GM18907 (cell line): ENCODE results near the gene TIMM13.
A peak's percentile ranks its signal among the peaks of the same experiment; 100 is the strongest.
"Not testable (repeated sequence)": the region's sequence is repeated elsewhere in the genome, so short reads cannot be mapped to it uniquely, and the experiment has no call there.

Source experiments
- ATAC-seq: cut with Tn5 transposase; IDR thresholded peaks from one replicate; pipeline ENCODE4 v1.9.1; 2021; ENCODE audit warnings: mild to moderate bottlenecking, moderate library complexity; ENCODE audit not compliant: unreplicated experiment

TIMM13 gene

DNA sequence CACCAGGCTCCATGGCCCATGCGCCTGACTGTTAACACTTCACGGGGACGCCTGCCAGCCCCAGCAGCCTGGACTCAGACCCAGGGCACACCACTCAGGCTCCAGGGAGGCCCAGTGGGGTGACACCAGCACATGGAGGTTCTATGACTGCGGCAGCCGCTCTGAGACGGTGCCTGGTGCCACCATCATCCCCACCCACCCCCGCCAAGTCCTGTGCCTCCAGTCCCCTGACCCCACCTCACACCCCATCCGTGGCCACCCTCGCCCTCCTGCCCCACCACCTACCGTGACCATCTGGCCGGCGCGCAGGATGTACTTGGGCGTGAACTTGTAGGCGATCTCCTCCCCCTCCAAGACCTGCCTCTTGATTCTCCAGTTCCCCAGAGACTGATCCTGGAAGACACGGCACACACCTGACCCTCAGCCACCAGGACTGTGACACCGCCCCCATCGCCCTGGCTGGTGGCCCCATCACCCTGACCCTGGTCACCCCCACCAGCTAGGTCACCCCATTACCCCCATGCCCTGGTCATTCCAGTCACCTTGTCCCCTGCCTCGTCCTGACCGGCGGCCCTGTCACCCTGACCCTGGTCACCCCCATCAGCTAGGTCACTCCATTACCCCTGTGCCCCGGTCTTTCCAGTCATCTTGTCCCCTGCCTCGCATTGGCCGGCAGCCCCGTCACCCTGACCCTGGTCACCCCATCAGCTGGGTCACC lies 4.9 kb upstream of the TIMM13 start:
- ATAC-seq, result no peak

DNA sequence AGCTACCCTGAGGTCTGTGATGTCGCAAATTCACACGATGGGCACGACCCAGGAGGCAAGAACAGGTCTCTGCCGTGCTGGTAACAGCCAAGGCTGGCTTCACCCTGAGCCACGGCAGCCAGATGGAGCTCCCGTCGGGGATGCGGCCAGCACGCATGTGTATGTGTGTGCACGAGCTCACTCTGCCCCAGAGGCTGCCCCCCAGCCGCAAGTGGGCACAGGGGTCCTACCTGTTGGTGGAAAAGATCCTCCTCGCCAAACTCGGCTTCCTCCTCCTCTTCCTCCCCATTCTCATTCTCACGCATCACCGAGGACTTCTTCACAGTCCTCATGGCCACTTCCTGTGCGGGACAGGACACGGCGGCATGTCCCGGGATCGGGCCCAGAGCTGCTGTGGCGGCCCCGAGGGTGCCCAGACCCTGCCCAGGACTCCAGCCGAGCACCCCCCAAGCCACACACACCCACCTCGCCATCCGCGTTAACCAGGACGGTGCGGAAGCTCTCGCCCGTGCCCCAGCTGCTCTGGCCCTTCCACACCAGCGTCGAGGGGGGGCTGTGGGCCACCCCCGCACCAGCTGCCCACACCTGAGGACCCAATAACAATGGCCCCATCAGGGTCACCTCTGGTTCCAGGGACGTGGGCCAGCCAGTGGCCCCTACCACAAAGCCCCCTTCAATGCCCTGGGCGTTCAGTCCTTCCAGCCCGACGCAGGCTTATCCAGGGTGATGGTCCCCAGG lies 4.1 kb upstream of the TIMM13 start:
- no peak for ATAC-seq

DNA sequence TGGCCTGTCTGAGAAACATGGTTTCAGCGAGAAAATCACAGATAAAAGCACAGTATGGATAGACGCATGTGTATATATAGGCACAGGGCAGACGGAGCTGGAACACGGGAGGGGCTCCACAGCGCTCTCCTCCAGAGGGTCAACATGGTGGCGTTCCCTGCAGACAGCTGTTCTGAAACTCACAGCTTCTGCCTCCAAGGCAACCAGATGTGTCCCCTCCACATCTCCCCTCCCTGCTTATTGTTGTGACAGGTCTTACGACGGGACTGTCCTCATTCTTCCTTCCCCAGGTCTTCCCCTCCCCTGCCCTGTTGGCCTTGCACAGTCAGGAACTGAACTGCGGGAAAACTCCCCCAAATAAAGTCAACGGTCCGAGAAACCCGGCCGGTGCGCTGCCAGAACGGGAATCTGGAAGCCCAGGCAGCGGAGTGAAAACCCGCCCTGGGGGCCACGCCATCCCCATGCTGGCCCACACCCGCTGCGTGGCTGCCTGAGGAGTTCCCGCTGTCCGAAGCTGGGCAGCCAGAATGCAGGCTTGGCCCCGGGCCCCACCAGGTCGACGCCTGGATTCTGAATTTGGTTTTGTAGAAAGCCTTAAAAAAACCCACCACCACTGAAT lies 2.6 kb upstream of the TIMM13 start:
- no peak for ATAC-seq

DNA sequence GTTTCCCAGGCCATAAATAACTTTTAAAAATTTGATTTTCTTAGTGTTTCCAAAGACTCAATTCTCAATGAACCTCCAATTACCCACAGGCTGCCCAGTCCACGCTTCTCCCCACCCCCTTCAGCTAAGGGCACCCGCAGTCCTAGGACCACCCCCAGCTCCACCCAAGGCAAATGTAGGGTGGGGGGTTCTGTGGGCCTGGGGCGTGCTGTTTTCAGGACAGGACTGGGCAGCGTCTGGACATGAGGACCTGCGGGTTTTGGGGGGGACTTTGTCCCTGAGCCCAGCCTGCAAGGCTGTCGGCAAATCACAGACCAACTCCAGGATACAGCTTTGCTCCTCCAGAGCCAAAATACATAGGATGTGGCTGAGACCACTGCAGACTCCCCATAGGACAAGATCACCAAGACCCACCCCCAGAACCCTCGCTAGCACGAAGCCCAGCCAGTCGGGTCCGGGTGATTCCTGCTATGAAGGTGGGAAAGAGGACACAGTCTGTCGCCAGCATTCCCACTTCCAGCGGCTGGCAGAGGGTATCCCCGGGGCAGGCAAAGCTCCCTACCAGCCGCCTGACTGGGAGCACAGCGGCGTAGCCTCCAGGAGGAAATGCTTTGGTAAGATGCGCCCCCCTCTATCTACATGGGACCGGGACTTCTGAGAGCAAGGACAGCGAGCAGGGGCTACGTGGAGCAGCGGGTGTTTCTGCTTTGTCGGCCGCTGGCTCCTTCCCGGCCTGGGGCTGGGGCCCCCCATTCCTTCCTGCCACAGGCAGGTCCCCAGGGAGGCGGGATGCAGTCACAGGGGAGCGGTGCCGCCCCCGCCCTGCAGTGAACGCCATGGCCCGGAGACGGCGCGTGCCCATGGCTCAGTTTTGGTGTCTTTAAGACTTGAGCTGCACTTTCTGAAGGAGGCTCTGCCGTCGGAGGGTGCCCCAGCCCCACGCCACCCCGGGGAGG lies 1.6 kb upstream of the TIMM13 start:
- no peak for ATAC-seq

DNA sequence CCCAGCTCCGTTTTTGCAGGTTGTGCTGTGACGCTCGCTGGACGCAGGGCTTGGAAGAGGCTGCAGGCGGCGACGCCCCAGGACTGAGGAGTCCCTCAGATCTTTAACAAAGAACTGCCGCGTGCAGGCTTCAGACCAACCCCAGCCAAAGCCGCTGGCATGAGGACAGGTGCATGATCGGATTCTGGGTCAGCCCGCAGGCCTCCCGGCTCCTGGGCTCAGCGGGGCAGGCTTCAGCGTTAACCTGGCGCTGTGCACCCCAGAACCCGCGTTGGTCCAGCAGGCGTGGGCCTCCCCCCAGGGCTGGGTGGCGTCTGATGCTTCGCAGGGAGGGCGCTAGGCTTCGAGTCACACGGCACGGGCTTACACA lies 920 bp upstream of the TIMM13 start:
- ATAC-seq, result no peak

DNA sequence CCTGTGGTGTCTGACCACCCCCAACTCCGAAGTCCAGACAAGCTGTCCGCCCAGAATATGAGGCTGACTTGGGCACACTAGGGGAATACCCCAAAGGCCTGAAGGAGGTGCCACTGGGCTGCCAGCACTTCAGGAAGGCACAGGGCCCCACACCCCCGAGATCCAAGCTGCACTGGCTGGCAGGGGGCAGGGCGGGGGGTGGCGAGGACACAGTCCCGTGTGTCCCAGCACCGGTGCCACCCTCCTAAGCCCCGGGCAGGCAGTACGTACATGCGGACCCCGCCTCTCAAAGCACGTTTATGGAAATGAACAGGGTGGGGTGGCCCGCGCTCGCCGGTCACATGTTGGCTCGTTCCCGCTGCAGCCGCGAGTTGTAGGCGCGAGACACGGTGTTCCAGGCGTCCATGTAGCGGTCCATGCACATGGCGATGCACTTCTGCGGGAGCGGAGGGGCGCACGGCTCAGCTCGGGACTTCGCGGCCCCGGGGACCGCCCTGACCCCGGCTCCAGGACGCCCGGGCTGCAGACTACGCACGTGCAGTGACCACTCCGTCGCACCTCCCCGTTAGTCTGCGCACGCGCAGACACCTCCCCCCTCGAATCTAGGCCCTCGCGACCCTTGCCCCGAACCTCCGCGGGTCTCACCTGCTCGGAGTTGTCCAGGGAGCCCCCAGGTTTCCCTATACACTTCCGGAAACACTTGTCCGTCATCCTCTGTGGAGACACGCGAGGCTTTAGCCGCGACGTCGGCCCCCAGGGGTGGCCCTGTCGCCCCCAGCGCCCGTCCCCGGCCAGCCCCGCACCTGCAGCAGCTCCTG lies 566 bp downstream of the TIMM13 start:
- peak; percentile 6 for ATAC-seq

DNA sequence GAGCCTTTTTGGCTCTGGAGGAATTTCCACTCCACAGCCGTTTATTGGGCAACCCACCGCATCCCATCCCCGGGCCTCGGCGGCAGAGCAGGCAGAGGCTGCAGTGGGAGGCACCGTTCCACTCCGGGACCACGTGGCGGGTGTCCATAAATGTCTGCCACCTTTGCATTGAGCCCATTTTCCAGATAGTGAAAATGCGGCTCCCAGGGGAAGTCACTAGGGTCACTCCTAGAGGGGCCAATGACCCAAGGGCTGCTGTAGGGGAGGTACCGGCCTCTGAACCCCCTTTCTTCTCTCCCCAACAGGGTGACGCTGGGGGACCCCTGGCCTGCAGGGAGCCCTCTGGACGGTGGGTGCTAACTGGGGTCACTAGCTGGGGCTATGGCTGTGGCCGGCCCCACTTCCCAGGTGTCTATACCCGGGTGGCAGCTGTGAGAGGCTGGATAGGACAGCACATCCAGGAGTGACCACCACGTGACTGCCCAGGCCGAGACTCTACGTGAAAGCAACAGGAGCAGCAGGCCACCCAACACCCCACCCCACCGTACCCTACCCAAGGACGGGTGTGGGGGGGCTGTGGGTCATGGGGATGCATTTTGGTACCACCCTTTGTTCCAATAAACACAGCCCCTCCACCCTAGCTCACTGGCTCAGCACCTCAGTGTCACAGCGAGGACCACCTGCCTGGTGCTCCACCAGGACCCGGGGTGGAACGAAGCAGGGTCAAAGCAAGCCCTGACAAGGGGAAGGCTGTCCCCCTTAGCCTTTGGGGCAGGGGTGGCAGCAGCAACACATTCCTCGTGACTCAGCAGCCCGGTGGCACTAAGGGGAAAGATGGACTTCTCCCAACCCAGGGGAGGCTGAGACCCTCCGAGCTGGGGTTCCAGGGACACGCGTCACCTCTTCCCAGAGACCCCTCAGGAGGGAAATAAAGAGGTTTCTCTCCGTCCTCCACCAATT lies 1.5 kb downstream of the TIMM13 start:
- no peak for ATAC-seq

DNA sequence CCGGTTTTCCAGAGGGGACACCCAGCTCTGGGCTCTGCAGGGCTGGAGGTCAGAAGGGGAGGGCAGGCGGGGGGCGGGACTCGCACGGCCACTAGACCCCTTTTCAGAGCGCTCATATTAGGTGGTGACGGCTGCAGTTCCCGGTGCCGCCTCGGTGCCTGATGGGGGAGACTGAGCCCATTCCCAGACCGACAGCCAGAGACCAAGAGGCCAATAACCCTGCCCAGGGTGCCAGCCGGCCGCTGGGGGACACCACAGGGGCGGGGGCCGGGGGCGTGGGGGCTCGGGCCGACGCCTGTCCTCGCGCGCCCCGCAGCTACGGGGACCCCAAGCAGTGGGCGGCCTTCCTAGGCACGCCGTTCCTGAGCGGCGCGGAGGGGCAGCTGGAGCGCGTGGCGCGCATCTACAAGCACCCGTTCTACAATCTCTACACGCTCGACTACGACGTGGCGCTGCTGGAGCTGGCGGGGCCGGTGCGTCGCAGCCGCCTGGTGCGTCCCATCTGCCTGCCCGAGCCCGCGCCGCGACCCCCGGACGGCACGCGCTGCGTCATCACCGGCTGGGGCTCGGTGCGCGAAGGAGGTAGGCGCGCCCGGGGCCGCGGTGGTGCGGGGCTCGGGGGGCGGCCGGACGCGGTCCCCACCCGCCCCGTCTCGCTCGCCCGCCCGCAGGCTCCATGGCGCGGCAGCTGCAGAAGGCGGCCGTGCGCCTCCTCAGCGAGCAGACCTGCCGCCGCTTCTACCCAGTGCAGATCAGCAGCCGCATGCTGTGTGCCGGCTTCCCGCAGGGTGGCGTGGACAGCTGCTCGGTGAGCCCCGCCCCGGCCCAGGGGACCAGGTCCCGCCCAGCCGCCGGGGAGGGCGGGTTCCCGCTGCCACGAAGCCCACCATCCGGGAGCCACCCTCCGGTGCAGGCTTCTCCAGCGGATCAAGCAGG lies 2.4 kb downstream of the TIMM13 start:
- ATAC-seq, result no peak

DNA sequence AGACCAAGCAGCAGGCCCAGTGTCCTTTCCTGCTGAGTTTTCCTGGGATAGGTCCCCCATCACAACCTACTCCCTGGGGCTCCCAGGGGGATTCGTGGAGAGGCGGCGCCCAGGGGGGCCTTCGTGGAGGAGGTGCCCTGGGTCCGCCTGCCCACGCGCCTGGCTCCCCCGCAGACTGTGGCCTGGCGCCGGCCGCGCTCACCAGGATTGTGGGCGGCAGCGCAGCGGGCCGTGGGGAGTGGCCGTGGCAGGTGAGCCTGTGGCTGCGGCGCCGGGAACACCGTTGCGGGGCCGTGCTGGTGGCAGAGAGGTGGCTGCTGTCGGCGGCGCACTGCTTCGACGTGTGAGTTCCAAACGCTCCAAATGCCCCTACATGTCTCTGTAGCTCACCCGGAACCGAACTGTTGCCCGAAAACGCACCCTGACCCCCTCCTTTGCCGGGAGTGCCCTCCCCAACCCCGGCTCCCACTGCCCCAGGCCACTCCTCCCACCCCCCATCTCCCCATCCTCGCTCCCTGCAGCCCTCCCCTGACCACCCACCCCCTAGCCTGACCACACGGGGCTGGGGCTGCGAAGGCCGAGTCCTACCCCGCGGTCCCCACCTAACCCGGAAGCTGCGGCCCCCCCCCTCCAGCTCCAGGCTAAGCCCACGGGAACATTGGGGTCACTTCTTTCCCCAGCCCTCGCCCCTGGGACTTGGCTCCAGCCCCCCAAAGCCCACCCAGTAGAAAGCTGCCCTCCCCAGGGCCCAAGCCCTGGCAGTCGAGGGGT lies 3.3 kb downstream of the TIMM13 start:
- no peak for ATAC-seq

DNA sequence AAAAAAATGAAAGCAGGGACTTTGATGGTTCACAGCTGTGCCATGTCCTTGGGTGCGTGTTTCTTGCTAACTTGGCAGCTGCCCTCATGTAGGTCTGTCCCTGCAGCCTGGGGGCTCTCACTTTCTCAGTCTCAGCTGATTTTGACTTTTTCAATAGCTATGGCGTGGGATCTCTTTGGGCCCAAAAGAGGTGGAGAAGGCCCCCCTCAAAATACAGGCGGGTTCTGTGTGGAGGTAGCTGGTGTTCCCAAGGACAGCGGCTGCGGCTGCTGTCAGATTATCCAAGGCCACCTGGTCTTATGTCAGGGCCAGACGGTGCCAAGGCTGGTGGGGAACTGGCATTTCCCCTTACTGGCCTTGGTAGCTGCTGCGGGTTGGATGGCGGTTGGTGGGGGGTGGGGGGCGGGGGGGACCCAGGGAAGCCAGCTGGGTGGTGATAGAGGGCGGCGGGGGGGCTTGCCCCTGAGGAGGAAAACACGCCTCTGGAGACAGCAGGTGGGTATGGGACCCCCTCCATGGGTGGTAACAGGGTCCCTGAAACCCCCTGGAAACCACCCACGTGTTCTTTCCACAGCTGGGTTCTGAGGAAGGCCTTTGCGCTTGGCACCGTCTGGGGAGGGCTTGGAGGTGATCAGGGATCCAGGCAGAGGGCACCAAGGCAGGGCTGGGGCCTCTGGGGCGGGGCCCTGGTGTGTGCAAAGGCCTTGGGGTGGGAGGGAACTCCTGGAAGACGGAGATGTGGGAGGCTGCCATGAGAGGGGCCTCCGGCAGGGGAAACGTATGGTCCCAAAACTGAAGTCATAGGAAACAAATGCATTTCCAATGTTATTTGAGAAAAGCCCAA lies 4.1 kb downstream of the TIMM13 start:
- no peak for ATAC-seq

DNA sequence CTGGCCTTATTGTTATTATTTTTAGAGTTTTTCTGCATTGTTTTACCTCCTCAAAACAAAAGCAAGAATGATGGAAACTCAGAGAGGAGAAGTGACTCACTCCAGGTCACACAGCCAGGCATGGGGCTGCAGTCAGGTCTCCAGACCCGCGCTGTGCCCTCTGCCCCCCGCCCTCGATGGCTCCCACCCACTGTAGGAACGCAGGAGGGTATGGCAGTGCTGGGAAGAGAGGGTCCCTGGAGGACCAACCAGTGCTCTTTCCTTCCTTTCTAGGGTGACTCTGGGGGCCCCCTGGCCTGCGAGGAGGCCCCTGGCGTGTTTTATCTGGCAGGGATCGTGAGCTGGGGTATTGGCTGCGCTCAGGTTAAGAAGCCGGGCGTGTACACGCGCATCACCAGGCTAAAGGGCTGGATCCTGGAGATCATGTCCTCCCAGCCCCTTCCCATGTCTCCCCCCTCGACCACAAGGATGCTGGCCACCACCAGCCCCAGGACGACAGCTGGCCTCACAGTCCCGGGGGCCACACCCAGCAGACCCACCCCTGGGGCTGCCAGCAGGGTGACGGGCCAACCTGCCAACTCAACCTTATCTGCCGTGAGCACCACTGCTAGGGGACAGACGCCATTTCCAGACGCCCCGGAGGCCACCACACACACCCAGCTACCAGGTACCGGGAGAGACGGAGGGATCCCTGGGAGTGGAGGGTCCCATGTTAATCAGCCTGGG lies 5.6 kb downstream of the TIMM13 start:
- no peak for ATAC-seq

DNA sequence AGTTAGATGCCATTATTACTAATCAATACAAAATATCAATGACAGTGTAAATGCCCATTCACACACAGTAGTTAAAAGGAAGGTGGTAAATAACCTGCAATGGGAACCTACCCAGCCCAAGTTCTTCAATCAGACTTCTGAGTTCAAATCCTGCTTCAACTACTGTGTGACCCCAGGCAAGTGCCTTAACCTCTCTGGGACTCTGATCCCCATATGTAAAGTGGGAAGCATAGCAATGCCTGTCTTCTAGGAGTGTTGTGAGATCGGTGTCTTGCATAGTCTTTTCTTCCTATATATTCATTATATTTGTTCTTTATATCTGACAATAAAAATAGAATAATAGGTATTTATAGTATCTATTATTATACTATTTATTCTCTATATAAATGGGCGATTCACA lies 6.9 kb downstream of the TIMM13 start:
- no peak for ATAC-seq

DNA sequence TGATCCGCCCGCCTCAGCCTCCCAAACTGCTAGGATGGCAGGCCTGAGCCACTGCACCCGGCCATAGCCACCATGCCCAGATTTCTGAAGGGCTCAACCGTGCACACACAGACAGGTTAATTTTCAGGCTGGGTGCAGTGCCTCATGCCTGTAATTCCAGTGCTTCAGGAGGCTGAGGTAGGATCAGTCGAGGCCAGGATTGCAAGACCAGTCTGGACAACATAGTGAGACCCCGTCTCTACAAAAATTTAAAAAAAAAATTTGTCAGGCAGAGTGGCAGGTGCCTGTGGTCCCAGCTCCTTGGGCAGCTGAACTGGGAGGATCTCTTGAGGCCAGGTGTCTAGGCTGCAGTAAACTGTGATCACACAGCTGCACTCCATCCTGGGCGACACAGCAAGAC lies 7.6 kb downstream of the TIMM13 start:
- ATAC-seq, result no peak

DNA sequence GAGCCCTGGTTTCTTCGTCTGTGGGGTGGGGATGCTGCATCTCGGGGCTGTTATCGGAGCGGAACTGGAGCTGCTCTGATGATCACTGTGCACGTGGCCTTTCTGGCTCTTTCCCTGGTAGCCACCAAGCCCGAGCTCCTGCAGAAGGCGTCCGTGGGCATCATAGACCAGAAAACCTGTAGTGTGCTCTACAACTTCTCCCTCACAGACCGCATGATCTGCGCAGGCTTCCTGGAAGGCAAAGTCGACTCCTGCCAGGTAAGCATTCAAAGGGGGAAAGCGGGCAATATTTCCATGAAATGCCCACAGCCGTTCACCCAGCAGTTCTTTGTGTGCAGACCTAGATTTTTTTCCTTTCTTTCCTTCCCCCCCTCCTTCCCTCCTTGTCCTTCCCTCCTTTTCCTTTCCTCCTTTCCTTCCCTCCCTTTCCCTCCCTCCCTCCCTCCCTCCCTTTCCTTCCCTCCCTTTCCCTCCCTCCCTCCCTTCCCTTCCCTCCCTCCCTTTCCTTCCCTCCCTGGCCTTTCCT lies 9.4 kb downstream of the TIMM13 start:
- no peak for ATAC-seq

DNA sequence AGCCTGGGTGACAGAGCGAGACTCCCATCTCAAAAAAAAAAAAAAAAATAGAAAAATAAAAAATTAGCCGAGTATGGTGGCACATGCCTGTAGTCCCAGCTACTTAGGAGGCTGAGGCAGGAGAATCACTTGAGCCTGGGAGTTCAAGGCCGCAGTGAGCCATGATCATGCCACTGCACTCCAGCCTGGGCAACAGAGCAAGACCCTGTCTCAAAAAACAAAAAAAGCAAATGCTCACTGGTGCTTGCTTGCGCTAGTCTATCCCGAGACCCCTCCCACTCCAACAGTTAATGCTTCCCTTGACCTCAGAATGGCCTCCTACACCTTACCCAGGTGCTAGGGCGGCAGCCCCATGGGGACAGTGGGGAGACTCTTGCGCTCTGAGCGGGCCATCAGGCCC lies 9.9 kb downstream of the TIMM13 start:
- ATAC-seq, result not testable (repeated sequence)
